Kidney glomerular epithelial cell (primary cell): Measurements from ENCODE around the gene PIGU.
"Not testable (repeated sequence)": the region's sequence is repeated elsewhere in the genome, so short reads cannot be mapped to it uniquely, and the experiment has no call there.

Source experiments
- DNase-seq: peaks from one replicate; lab custom pipeline; 2025; lab: John Stamatoyannopoulos, UW

Gene PIGU

GRCh38 chr20:34706912-34707784 is 30.3 kb upstream of the PIGU start:
- DNase-seq = no peak

GRCh38 chr20:34706302-34706875 is 29.5 kb upstream of the PIGU start:
- DNase-seq = no peak

GRCh38 chr20:34705397-34706301 is 28.8 kb upstream of the PIGU start:
- DNase-seq = no peak

GRCh38 chr20:34705008-34705396 is 28.1 kb upstream of the PIGU start:
- no peak for DNase-seq

GRCh38 chr20:34704177-34705007 is 27.5 kb upstream of the PIGU start, which contains the start of gene TP53INP2:
TP53INP2 (plus strand) TSS chr20:34704344; CDS start chr20:34708740, 4,396 bp downstream.
- peak; percentile 59 for DNase-seq

GRCh38 chr20:34703424-34704176 is 26.7 kb upstream of the PIGU start:
- no peak for DNase-seq

- DNase-seq = no peak
Measured at GRCh38 chr20:34703061-34703423, 26.1 kb upstream of the PIGU start.

- no peak for DNase-seq
Measured at GRCh38 chr20:34701405-34702085, 24.7 kb upstream of the PIGU start.

- DNase-seq = no peak
Measured at GRCh38 chr20:34693414-34693813, 16.5 kb upstream of the PIGU start.

- DNase-seq = no peak
Measured at GRCh38 chr20:34691838-34692237, 14.9 kb upstream of the PIGU start.

GRCh38 chr20:34689486-34689885 is 12.6 kb upstream of the PIGU start:
- no peak for DNase-seq

GRCh38 chr20:34683667-34684066 is 6.8 kb upstream of the PIGU start:
- no peak for DNase-seq

- DNase-seq = no peak
Measured at GRCh38 chr20:34680586-34681175, 3.8 kb upstream of the PIGU start.

GRCh38 chr20:34675993-34676641 is 775 bp downstream of the PIGU start:
- peak; percentile 53 for DNase-seq

- DNase-seq = no peak
Measured at GRCh38 chr20:34675561-34675960, 1.3 kb downstream of the PIGU start.

- no peak for DNase-seq
Measured at GRCh38 chr20:34673412-34673811, 3.5 kb downstream of the PIGU start.

- no peak for DNase-seq
Measured at GRCh38 chr20:34669094-34669493, 7.8 kb downstream of the PIGU start.

- DNase-seq = not testable (repeated sequence)
Measured at GRCh38 chr20:34664751-34665150, 12.1 kb downstream of the PIGU start.

- no peak for DNase-seq
Measured at GRCh38 chr20:34663213-34663943, 13.5 kb downstream of the PIGU start.
